ENCODE measurements around the gene MYO7A. TPM values are rescaled to one million over a fixed set of nuclear protein-coding genes. Genes with fewer than 3 reads are reported as not detected.
A peak's percentile ranks its signal among the peaks of the same experiment; 100 is the strongest.

Gene MYO7A
- total and polyA plus RNA-seq, 2 experiments from 2014 or later = 0.48 to 1.6 TPM

DNA sequence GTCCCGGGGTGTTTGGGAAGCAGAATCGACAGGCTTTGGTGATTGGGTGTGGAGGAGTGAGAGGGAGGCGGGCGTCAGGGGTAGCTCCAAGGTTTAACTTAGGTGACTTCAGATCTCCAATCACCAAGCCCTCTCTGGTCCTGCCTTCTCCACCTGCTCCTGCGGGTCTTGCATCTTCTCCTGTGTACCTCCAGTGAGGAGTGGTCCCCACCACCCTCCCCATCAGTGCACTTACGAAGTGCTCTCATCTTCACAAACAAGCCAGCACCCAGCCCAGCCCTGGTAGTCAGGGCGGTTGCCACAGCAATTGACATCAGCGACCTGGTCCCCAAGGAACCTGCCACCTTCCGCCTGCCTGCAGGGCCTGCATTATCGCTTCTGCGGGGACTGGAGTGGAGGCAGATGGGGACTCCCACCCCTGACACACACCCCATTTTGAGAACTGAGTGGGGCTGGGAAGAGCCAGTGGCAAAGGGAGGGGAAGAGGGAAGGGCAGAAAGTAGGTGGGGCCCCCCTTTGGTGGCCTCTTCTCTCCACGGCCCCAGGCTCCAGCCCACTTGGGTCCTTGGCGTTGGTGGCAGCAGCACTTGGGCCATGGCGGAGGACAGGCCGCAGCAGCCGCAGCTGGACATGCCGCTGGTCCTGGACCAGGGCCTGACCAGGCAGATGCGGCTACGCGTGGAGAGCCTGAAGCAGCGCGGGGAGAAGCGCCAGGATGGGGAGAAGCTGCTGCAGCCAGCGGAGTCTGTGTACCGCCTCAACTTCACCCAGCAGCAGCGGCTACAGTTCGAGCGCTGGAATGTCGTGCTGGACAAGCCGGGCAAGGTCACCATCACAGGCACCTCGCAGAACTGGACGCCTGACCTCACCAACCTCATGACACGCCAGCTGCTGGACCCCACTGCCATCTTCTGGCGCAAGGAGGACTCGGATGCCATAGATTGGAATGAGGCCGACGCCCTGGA lies 25.5 kb upstream of the MYO7A start, which contains the start of gene OMP:
Gene OMP (plus strand): TSS at position 595 of the 965 bp plus-strand sequence. CDS start 0 bp downstream, at position 595.
- no peak within 1 kb of the TSS for H3K27ac ChIP-seq
- H3K4me1 ChIP-seq (ENCODE audit: low read depth) = no peaks in the 10 kb centered on the region
- no peaks in the 10 kb centered on the region for H3K9me3 ChIP-seq (ENCODE audit: low read depth)
- TF ChIP-seq, protein P1, sequence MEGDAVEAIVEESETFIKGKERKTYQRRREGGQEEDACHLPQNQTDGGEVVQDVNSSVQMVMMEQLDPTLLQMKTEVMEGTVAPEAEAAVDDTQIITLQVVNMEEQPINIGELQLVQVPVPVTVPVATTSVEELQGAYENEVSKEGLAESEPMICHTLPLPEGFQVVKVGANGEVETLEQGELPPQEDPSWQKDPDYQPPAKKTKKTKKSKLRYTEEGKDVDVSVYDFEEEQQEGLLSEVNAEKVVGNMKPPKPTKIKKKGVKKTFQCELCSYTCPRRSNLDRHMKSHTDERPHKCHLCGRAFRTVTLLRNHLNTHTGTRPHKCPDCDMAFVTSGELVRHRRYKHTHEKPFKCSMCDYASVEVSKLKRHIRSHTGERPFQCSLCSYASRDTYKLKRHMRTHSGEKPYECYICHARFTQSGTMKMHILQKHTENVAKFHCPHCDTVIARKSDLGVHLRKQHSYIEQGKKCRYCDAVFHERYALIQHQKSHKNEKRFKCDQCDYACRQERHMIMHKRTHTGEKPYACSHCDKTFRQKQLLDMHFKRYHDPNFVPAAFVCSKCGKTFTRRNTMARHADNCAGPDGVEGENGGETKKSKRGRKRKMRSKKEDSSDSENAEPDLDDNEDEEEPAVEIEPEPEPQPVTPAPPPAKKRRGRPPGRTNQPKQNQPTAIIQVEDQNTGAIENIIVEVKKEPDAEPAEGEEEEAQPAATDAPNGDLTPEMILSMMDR (IDR thresholded peaks at IDR 0.05; ENCODE audit: low read depth, low read length) = no peak
- H3K4me3 ChIP-seq = no peak within 1 kb of the TSS
- DNase-seq (ENCODE audit: low read depth in 1 of 2, low spot score in 1 of 2) = no peak
- no peaks in the 10 kb centered on the region for H3K36me3 ChIP-seq
- H3K27me3 ChIP-seq = no peaks in the 10 kb centered on the region

DNA sequence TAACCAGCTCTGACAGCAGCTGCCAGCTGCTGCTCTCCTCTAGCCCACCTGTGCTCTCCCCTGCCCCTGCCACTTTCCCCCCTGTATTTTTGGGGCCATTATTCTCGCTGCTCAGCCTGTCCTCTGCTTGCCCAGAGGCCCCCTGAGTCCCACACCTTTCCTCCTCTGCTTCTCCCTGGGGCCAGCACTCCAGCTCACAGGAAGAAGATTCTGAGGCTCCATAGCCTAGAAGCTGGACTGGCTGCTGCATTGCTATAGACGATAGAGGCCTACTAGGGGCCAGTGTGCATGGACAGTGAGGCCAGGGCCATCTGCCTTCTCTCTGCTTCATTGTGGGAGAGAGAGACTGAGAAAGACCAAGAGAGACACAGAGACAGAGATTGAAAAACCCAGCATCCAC lies 24.7 kb upstream of the MYO7A start:
- H3K4me3 ChIP-seq = no peak overlapping the region
- no peaks in the 10 kb centered on the region for H3K36me3 ChIP-seq
- no peaks in the 10 kb centered on the region for H3K4me1 ChIP-seq (ENCODE audit: low read depth)
- TF ChIP-seq, protein P1 (IDR thresholded peaks at IDR 0.05; ENCODE audit: low read depth, low read length) = no peak
- H3K27ac ChIP-seq = no peak overlapping the region
- H3K27me3 ChIP-seq = no peaks in the 10 kb centered on the region
- no peaks in the 10 kb centered on the region for H3K9me3 ChIP-seq (ENCODE audit: low read depth)
- no peak for DNase-seq (ENCODE audit: low read depth in 1 of 2, low spot score in 1 of 2)

GRCh38 chr11:77104727-77105126 lies 23.3 kb upstream of the MYO7A start:
- TF ChIP-seq, protein P1 (IDR thresholded peaks at IDR 0.05; ENCODE audit: low read depth, low read length) = no peak

GRCh38 chr11:77106321-77106720 lies 21.7 kb upstream of the MYO7A start:
- H3K4me1 ChIP-seq (ENCODE audit: low read depth) = no peaks in the 10 kb centered on the region
- H3K36me3 ChIP-seq = no peaks in the 10 kb centered on the region
- TF ChIP-seq, protein P1 (IDR thresholded peaks at IDR 0.05; ENCODE audit: low read depth, low read length) = no peak
- no peaks in the 10 kb centered on the region for H3K9me3 ChIP-seq (ENCODE audit: low read depth)
- no peak for DNase-seq (ENCODE audit: low read depth in 1 of 2, low spot score in 1 of 2)
- H3K27me3 ChIP-seq = no peaks in the 10 kb centered on the region
- H3K4me3 ChIP-seq = no peak overlapping the region
- H3K27ac ChIP-seq = no peak overlapping the region

More at GRCh38 chr11:77104727-77105126, 23.3 kb upstream of the MYO7A start:
- H3K27ac ChIP-seq = no peak overlapping the region
- DNase-seq (ENCODE audit: low read depth in 1 of 2, low spot score in 1 of 2) = peak in 1 of 2 donors; percentile 24
- no peaks in the 10 kb centered on the region for H3K27me3 ChIP-seq
- no peak overlapping the region for H3K4me3 ChIP-seq
- no peaks in the 10 kb centered on the region for H3K36me3 ChIP-seq
- H3K9me3 ChIP-seq (ENCODE audit: low read depth) = no peaks in the 10 kb centered on the region
- H3K4me1 ChIP-seq (ENCODE audit: low read depth) = no peaks in the 10 kb centered on the region

DNA sequence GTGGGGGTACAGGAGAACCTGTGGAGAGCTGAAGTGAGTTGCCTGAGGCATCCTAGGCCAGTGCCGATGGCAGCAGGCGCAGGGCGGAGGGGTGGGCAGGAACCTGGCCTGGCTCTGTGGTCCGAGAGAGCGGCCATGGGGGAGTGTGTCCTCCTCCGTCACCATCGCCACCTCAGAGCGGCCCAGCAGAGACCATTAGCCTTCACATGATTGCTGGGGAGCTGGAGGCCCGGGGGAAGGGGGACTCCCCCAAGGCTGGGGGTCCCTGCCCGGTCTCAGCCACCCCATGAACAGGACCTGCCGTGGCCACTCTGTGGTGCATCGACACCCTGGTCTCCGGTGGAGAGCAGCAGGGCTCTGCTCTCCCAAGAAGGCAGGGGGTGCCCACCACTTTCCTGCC lies 21.3 kb upstream of the MYO7A start:
- TF ChIP-seq, protein P1 (IDR thresholded peaks at IDR 0.05; ENCODE audit: low read depth, low read length) = no peak
- H3K27me3 ChIP-seq = no peaks in the 10 kb centered on the region
- no peaks in the 10 kb centered on the region for H3K4me1 ChIP-seq (ENCODE audit: low read depth)
- H3K27ac ChIP-seq = no peak overlapping the region
- no peak for DNase-seq (ENCODE audit: low read depth in 1 of 2, low spot score in 1 of 2)
- H3K36me3 ChIP-seq = no peaks in the 10 kb centered on the region
- no peak overlapping the region for H3K4me3 ChIP-seq
- no peaks in the 10 kb centered on the region for H3K9me3 ChIP-seq (ENCODE audit: low read depth)

All from cardiac muscle cell (in vitro differentiated cells and primary cell).